Neuronal stem cell (in vitro differentiated cells): ENCODE measurements around the gene MVK.

Experiments used
- DNase-seq: peaks from one replicate; pipeline ENCODE4 v3.0.0-alpha.2; 2013; ENCODE audit warnings: low spot score
- H2AFZ ChIP-seq: one replicate; pipeline ENCODE4 v1.6.1; 2013; ENCODE audit warnings: mild to moderate bottlenecking, low read length, inconsistent platforms
- H2AK5ac ChIP-seq: 2 replicates; pipeline ENCODE4 v1.6.1; 2013; ENCODE audit warnings: low read depth, mild to moderate bottlenecking, inconsistent platforms, low read length, moderate library complexity, mixed read lengths
- H2BK120ac ChIP-seq: 2 replicates; pipeline ENCODE4 v1.6.1; 2013; ENCODE audit warnings: low read depth, mild to moderate bottlenecking, inconsistent platforms, low read length, moderate library complexity, mixed read lengths
- H2BK12ac ChIP-seq: one replicate; pipeline ENCODE4 v1.6.1; 2013; ENCODE audit warnings: low read length, inconsistent platforms
- H2BK15ac ChIP-seq: 2 replicates; pipeline ENCODE4 v1.6.1; 2013; ENCODE audit warnings: mild to moderate bottlenecking, low read length, inconsistent platforms, mixed read lengths
- H2BK5ac ChIP-seq: one replicate; pipeline ENCODE4 v1.6.1; 2013; ENCODE audit warnings: inconsistent platforms, mild to moderate bottlenecking, low read length, moderate library complexity
- H3K14ac ChIP-seq: one replicate; pipeline ENCODE4 v1.6.1; 2013; ENCODE audit warnings: low read length, inconsistent platforms
- H3K18ac ChIP-seq: 2 replicates; pipeline ENCODE4 v1.6.1; 2013; ENCODE audit warnings: low read length, inconsistent platforms
- H3K23ac ChIP-seq: 2 replicates; pipeline ENCODE4 v1.6.1; 2013; ENCODE audit warnings: low read depth, mild to moderate bottlenecking, mixed read lengths, low read length, inconsistent platforms; ENCODE audit not compliant: poor library complexity
- H3K27ac ChIP-seq: replicated peaks from 3 replicates; pipeline ENCODE4 v1.5.1; 2013; ENCODE audit warnings: low read length, inconsistent platforms
- H3K27me3 ChIP-seq, 3 experiments: 2 replicates each; pipeline ENCODE4 v1.6.1; 2013; ENCODE audit warnings: low read length in 3 of 3, mild to moderate bottlenecking in 2 of 3, inconsistent platforms in 1 of 3, low read depth in 1 of 3, mixed read lengths in 1 of 3, moderate library complexity in 1 of 3; ENCODE audit not compliant: control insufficient read depth in 3 of 3, insufficient read depth in 3 of 3
- H3K36me3 ChIP-seq, 2 donors: replicated peaks in 1 of 2; 2 replicates each; pipeline ENCODE4 v1.6.1; 2013; ENCODE audit warnings: low read length in 2 of 2; ENCODE audit not compliant: control insufficient read depth in 2 of 2, insufficient read depth in 2 of 2
- H3K4ac ChIP-seq: 2 replicates; pipeline ENCODE4 v1.6.1; 2013; ENCODE audit warnings: inconsistent platforms, mild to moderate bottlenecking, low read length, moderate library complexity
- H3K4me1 ChIP-seq, 2 donors: 1 replicate in 1 of 2; 2 replicates in 1 of 2; pipeline ENCODE4 v1.6.1; 2013; ENCODE audit warnings: low read length in 2 of 2, low read depth in 1 of 2; ENCODE audit not compliant: control insufficient read depth in 2 of 2, insufficient read depth in 1 of 2
- H3K4me2 ChIP-seq: one replicate; pipeline ENCODE4 v1.6.1; 2013; ENCODE audit warnings: mild to moderate bottlenecking, low read length, inconsistent platforms; ENCODE audit not compliant: insufficient read depth, poor library complexity, severe bottlenecking
- H3K4me3 ChIP-seq, 2 donors: 2 replicates each; pipeline ENCODE4 v1.5.1; 2013; ENCODE audit warnings: low read length in 2 of 2, mild to moderate bottlenecking in 2 of 2, inconsistent platforms in 1 of 2, moderate library complexity in 1 of 2
- H3K79me1 ChIP-seq: one replicate; pipeline ENCODE4 v1.6.1; 2013; ENCODE audit warnings: low read depth, mild to moderate bottlenecking, inconsistent platforms, low read length, moderate library complexity
- H3K9ac ChIP-seq: one replicate; pipeline ENCODE4 v1.6.1; 2013; ENCODE audit warnings: mild to moderate bottlenecking, low read depth, low read length, inconsistent platforms; ENCODE audit not compliant: poor library complexity
- H3K9me3 ChIP-seq, 2 donors: replicated peaks in 1 of 2; 2 replicates each; pipeline versions ENCODE3 to v1.6.1; 2013; ENCODE audit warnings: low read length in 2 of 2, mild to moderate bottlenecking in 2 of 2, inconsistent platforms in 1 of 2, low read depth in 1 of 2, mixed read lengths in 1 of 2, moderate library complexity in 1 of 2; ENCODE audit not compliant: control insufficient read depth in 2 of 2, insufficient read depth in 1 of 2
- H4K8ac ChIP-seq: one replicate; pipeline ENCODE4 v1.6.1; 2013; ENCODE audit warnings: low read depth, mild to moderate bottlenecking, inconsistent platforms, low read length, moderate library complexity
- H4K91ac ChIP-seq: one replicate; pipeline ENCODE4 v1.6.1; 2013; ENCODE audit warnings: low read length, low read depth, mild to moderate bottlenecking, inconsistent platforms; ENCODE audit not compliant: poor library complexity
- WGBS, 2 donors: extraction: QIAGEN DNeasy Blood & Tissue Kit; methylation state at CpG; one replicate each; pipeline ENCODE4 v1.1.7; 2013; ENCODE audit warnings: missing lambda C conversion rate in 2 of 2, mixed read lengths in 1 of 2; ENCODE audit not compliant: insufficient read length in 2 of 2, insufficient replicate concordance in 1 of 2; ENCODE audit errors: extremely low coverage in 2 of 2; 5-methylcytosine and 5-hydroxymethylcytosine counted together

The MVK gene

DNA sequence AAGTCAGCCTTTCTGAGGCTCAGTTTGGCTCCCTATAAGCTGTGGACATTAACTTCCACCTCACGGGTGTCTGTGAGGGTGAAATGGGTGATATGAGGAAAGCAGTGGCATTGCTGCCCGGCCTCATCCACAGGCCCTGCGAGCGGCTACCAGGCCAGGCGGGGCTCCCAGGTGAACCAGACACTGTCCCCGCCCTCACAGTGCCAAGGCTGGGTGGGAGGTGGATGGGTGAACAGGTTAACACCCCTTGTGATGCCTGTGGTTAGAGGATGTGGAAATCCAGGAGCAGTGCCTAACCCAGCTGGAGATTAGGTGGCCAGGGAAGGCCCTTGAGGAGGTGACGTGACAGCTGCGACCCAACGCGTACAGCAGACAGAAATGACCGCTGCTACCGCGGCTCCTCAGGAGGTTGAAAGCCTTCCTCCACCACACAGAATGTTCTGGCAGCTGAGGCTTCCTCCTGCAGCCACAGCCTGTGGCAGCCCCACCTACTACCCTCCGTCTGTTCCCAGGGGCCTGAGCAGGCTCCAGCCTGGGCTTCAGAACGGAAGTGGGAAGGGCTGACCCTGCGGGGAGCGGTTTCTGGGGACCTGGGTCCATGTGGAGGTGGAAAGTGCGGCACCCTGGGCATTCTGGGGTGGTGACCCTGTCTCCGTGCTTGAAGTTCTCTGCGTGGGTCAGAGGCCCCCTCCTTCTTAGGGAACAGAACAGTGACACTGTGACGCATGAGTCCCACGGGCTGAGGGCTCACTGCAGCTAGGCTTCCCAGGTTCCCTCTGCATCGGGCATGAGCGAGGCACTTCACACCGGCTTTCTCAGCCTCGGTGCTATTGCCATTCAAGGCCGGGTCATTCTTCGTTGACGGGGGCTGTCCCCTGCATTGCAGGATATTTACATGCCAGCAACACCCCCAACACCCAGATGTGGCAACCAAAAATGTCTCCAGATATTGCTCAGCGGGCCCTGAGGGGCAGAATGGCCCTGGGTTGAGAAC, 10.0 kb upstream of the MVK start:
- H3K4me2 ChIP-seq, result no peak overlapping the region
- peaks cover 51 to 99% of the 10 kb centered on the region in 2 donors for H3K36me3 ChIP-seq
- H3K9me3 ChIP-seq, result peaks cover 0 to 4% of the 10 kb centered on the region in 2 donors
- peak overlapping the region; percentile 5 for H3K23ac ChIP-seq
- H3K4ac ChIP-seq, result no peak overlapping the region
- no peak overlapping the region for H2AK5ac ChIP-seq
- no peak overlapping the region for H4K91ac ChIP-seq
- no CpG with 5 or more reads among the region's 30 CpGs for WGBS, 2 donors
- H3K4me1 ChIP-seq, result peaks cover 0 to 1% of the 10 kb centered on the region in 2 donors
- H2BK15ac ChIP-seq, result no peak overlapping the region
- no peak overlapping the region for H3K9ac ChIP-seq
- no peak overlapping the region for H3K4me3 ChIP-seq
- no peaks in the 10 kb centered on the region for H3K79me1 ChIP-seq
- H3K27me3 ChIP-seq, result no peaks in the 10 kb centered on the region
- H3K27ac ChIP-seq, result no peak overlapping the region
- DNase-seq, result no peak
- no peak overlapping the region for H2BK5ac ChIP-seq
- H2AFZ ChIP-seq, result no peak overlapping the region
- H3K14ac ChIP-seq, result no peak overlapping the region
- no peak overlapping the region for H3K18ac ChIP-seq
- H4K8ac ChIP-seq, result no peak overlapping the region
- H2BK120ac ChIP-seq, result no peak overlapping the region
- no peak overlapping the region for H2BK12ac ChIP-seq

GRCh38 chr12:109566424-109566823, 7.2 kb upstream of the MVK start:
- no peak overlapping the region for H2BK5ac ChIP-seq
- peak overlapping the region; percentile 2 for H2BK12ac ChIP-seq
- no peak overlapping the region for H3K23ac ChIP-seq
- H3K4me2 ChIP-seq, result no peak overlapping the region
- no peaks in the 10 kb centered on the region for H3K79me1 ChIP-seq
- no peak overlapping the region for H2AFZ ChIP-seq
- no peak overlapping the region for H3K27ac ChIP-seq
- no peak overlapping the region for H2AK5ac ChIP-seq
- no peak overlapping the region for H4K8ac ChIP-seq
- no peaks in the 10 kb centered on the region for H3K4me1 ChIP-seq
- H2BK120ac ChIP-seq, result no peak overlapping the region
- no peak overlapping the region for H2BK15ac ChIP-seq
- peak overlapping the region; percentile 14 for H3K14ac ChIP-seq
- no peaks in the 10 kb centered on the region for H3K27me3 ChIP-seq
- no peak overlapping the region for H3K4ac ChIP-seq
- peak overlapping the region; percentile 18 for H3K18ac ChIP-seq
- no peak overlapping the region for H3K4me3 ChIP-seq
- H4K91ac ChIP-seq, result no peak overlapping the region
- H3K9me3 ChIP-seq, result peaks cover 0 to 4% of the 10 kb centered on the region in 2 donors
- H3K9ac ChIP-seq, result no peak overlapping the region
- H3K36me3 ChIP-seq, result peaks cover 47 to 100% of the 10 kb centered on the region in 2 donors
- WGBS, 2 donors, result no CpG with 5 or more reads among the region's 8 CpGs
- DNase-seq, result no peak

GRCh38 chr12:109567296-109567695, 6.3 kb upstream of the MVK start:
- Histone ChIP-seq H3K9ac (no peak overlapping the region), H3K18ac (no peak overlapping the region), H3K4ac (no peak overlapping the region), H2BK5ac (no peak overlapping the region), H3K27ac (no peak overlapping the region), H3K79me1 (no peaks in the 10 kb centered on the region), H3K14ac (no peak overlapping the region), H3K9me3 (peaks cover 0 to 4% of the 10 kb centered on the region in 2 donors), H2AK5ac (no peak overlapping the region), H3K4me1 (no peaks in the 10 kb centered on the region), H2AFZ (no peak overlapping the region), H2BK15ac (no peak overlapping the region), H3K4me2 (no peak overlapping the region), H4K91ac (no peak overlapping the region), H3K36me3 (peaks cover 45 to 97% of the 10 kb centered on the region in 2 donors), H2BK120ac (no peak overlapping the region), H3K4me3 (no peak overlapping the region), H2BK12ac (no peak overlapping the region), H3K27me3 (no peaks in the 10 kb centered on the region), H4K8ac (no peak overlapping the region), H3K23ac (no peak overlapping the region)
- DNase-seq, result no peak
- no CpG with 5 or more reads among the region's 10 CpGs for WGBS, 2 donors

DNA sequence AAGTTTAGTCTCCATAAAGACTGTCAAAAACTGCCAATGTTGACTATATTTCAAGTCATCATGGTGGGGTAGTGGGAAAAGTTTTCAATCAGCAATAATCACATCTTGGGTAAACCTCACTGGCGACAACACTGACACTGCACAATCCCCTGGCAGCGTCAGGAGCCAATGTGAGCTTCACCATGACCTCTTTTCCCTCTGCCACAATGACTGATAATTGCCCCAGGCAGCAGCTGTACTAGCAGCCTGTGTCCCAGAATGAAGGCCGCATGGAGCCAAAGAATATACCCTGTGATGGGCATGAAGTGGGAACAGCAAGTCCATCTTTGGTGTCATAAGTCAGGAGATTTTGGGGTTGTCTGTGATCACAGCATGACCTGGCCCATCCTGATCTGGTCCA, 5.6 kb upstream of the MVK start:
- Histone ChIP-seq H3K79me1 (no peaks in the 10 kb centered on the region), H3K9ac (no peak overlapping the region), H3K18ac (no peak overlapping the region), H2AFZ (no peak overlapping the region), H4K91ac (no peak overlapping the region), H3K27me3 (no peaks in the 10 kb centered on the region), H3K9me3 (peaks cover 0 to 2% of the 10 kb centered on the region in 2 donors), H3K4me2 (no peak overlapping the region), H2BK120ac (no peak overlapping the region), H2BK15ac (no peak overlapping the region), H3K4ac (no peak overlapping the region), H2BK12ac (no peak overlapping the region), H2BK5ac (no peak overlapping the region), H2AK5ac (no peak overlapping the region), H3K4me1 (peaks cover 5 to 7% of the 10 kb centered on the region in 2 donors), H3K36me3 (peaks cover 40 to 90% of the 10 kb centered on the region in 2 donors), H3K27ac (no peak overlapping the region), H4K8ac (no peak overlapping the region), H3K4me3 (no peak overlapping the region), H3K23ac (no peak overlapping the region), H3K14ac (no peak overlapping the region)
- WGBS, 2 donors, result no CpG with 5 or more reads among the region's 3 CpGs
- DNase-seq, result no peak
